Measurements from ENCODE around the gene ASTN2. TPM values are rescaled to one million over a fixed set of nuclear protein-coding genes. Genes with fewer than 3 reads are reported as not detected.

The ASTN2 gene
- total and polyA plus RNA-seq, 2 donors (not counting 3 experiments of a cell fraction or from before 2014, with no cell fraction given), result 1.0 to 1.9 TPM

- H3K4me2 ChIP-seq (ENCODE audit: insufficient read depth, low read length), result no peak overlapping the region
- H4K20me1 ChIP-seq (replicated peaks; ENCODE audit: control insufficient read depth, extremely low read depth, insufficient read depth, low read length), result no peaks in the 10 kb centered on the region
- no peaks in the 10 kb centered on the region for H3K9me1 ChIP-seq (replicated peaks; ENCODE audit: control insufficient read depth, extremely low read depth, insufficient read depth, low read length)
- no peaks in the 10 kb centered on the region for H3K4me1 ChIP-seq (ENCODE audit: control insufficient read depth, extremely low read depth, insufficient read depth, low read length)
- no peak overlapping the region for H2AFZ ChIP-seq (ENCODE audit: low read depth, low read length)
- FAIRE-seq (no peak), DNase-seq (ENCODE audit: low read depth, low spot score) (no peak)
- no peaks in the 10 kb centered on the region for H3K36me3 ChIP-seq (ENCODE audit: control insufficient read depth in 2 of 2, extremely low read depth in 1 of 2, insufficient read depth in 2 of 2, low read length in 2 of 2)
- no peaks in the 10 kb centered on the region for H3K9me3 ChIP-seq (replicated peaks; ENCODE audit: control insufficient read depth, insufficient read depth, low read length)
- no peak overlapping the region for H3K9ac ChIP-seq (replicated peaks; ENCODE audit: extremely low read depth, insufficient read depth, low read length)
- no TSS peak for BruUV-seq (replicated peaks)
- H3K27ac ChIP-seq (ENCODE audit: insufficient read depth, low read depth, low read length), result no peak overlapping the region
- no peaks in the 10 kb centered on the region for H3K27me3 ChIP-seq (ENCODE audit: control insufficient read depth in 2 of 2, insufficient read depth in 2 of 2, low read length in 2 of 2)
- intact Hi-C loops (cut with micrococcal nuclease), result no loop called here
- no peak overlapping the region for H3K4me3 ChIP-seq (replicated peaks in 1 of 3; ENCODE audit: insufficient read depth in 1 of 3, low read depth in 1 of 3, low read length in 3 of 3)
- ChIA-PET POLR2A (no interaction called here), CTCF (interaction anchor here (4.2 kb wide), 1 partner anchor 13 kb away, joined by 30 read pairs; no protein-coding TSS in a partner anchor)
- no peaks in the 10 kb centered on the region for H3K79me2 ChIP-seq (ENCODE audit: control insufficient read depth, insufficient read depth, low read length)
- TF ChIP-seq POLR2AphosphoS5 (IDR thresholded peaks at IDR 0.05; ENCODE audit: insufficient read depth, low read depth, low read length) (no peak), POLR2A (IDR thresholded peaks at IDR 0.05; ENCODE audit: low read depth, low read length) (no peak), JUN (IDR thresholded peaks at IDR 0.05; ENCODE audit: borderline replicate concordance, insufficient read depth, insufficient read length, low read depth) (no peak), GATA2 (IDR thresholded peaks at IDR 0.05; ENCODE audit: insufficient read depth, insufficient read length, low read depth, low read length) (no peak), MYC (IDR thresholded peaks at IDR 0.05; ENCODE audit: low read depth, low read length) (no peak), MAX (IDR thresholded peaks at IDR 0.05; ENCODE audit: insufficient read depth, insufficient read length) (no peak), CTCF (IDR thresholded peaks at IDR 0.05; ENCODE audit: extremely low read depth in 1 of 2, insufficient read depth in 1 of 2, low read depth in 1 of 2, low read length in 2 of 2) (no peak), FOS (IDR thresholded peaks at IDR 0.05; ENCODE audit: borderline replicate concordance, insufficient read depth, low read length) (no peak), EZH2 (IDR thresholded peaks at IDR 0.05; ENCODE audit: borderline replicate concordance, low read depth, low read length, severe bottlenecking) (no peak)
- dilution Hi-C loops (cut with MboI; ENCODE audit: extremely low pct_ligation_motif_present, low sequenced_read_pairs), result no loop called here
Measured at GRCh38 chr9:116724123-116724522, 690.7 kb downstream of the ASTN2 start.

Data from endothelial cell of umbilical vein (primary cell).